Vagina (tissue), 2 donors: ENCODE data around the gene PDE8A.

ENCODE experiments used
- POLR2A ChIP-seq, 2 donors: fragments of 450-650 bp; IDR thresholded peaks; one replicate each; pipeline ENCODE4 v1.6.1; 2017; ENCODE audit warnings: antibody characterized with exemption in 2 of 2, mild to moderate bottlenecking in 2 of 2, moderate library complexity in 2 of 2
- POLR2AphosphoS5 ChIP-seq, 2 donors: sonication (generic); formaldehyde crosslinking; IDR thresholded peaks; one replicate each; pipeline ENCODE4 v1.9.0; 2017; ENCODE audit warnings: antibody characterized with exemption in 2 of 2, mild to moderate bottlenecking in 2 of 2, low read depth in 1 of 2; ENCODE audit not compliant: insufficient read depth in 1 of 2
- TF ChIP-seq, protein P1 (sequence below), 3 experiments: fragments of 450-650 bp in 2 of 3; fragments of 200-600 bp in 1 of 3; sonication (generic) in 1 of 3; IDR thresholded peaks; one replicate each; pipeline ENCODE4 v1.5.1; 2017 to 2019; ENCODE audit warnings: antibody characterized with exemption in 3 of 3, mild to moderate bottlenecking in 2 of 3, moderate library complexity in 2 of 3

- no peak for TF ChIP-seq POLR2A (IDR thresholded peaks at IDR 0.05)
- TF ChIP-seq, protein P1, sequence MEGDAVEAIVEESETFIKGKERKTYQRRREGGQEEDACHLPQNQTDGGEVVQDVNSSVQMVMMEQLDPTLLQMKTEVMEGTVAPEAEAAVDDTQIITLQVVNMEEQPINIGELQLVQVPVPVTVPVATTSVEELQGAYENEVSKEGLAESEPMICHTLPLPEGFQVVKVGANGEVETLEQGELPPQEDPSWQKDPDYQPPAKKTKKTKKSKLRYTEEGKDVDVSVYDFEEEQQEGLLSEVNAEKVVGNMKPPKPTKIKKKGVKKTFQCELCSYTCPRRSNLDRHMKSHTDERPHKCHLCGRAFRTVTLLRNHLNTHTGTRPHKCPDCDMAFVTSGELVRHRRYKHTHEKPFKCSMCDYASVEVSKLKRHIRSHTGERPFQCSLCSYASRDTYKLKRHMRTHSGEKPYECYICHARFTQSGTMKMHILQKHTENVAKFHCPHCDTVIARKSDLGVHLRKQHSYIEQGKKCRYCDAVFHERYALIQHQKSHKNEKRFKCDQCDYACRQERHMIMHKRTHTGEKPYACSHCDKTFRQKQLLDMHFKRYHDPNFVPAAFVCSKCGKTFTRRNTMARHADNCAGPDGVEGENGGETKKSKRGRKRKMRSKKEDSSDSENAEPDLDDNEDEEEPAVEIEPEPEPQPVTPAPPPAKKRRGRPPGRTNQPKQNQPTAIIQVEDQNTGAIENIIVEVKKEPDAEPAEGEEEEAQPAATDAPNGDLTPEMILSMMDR (IDR thresholded peaks at IDR 0.05): no peak
- no peak for TF ChIP-seq POLR2AphosphoS5 (IDR thresholded peaks at IDR 0.05; ENCODE audit: insufficient read depth in 1 of 2, low read depth in 1 of 2)
These were observed 26.2 kb downstream of the PDE8A start for GRCh38 chr15:85007741-85008397.
